Endodermal cell (in vitro differentiated cells): ENCODE measurements around the gene PIEZO2. TPM values are rescaled to one million over a fixed set of nuclear protein-coding genes. Genes with fewer than 3 reads are reported as not detected.

Experiments used
- DNase-seq: peaks from one replicate; pipeline ENCODE4 v3.0.0-alpha.2; 2017
- H3K27ac ChIP-seq: 2 replicates; pipeline ENCODE4 v1.5.1; 2013; ENCODE audit warnings: mild to moderate bottlenecking, low read depth, low read length, moderate library complexity
- H3K27me3 ChIP-seq: 2 replicates; pipeline ENCODE4 v1.6.1; 2013; ENCODE audit warnings: mild to moderate bottlenecking, low read length, moderate library complexity; ENCODE audit not compliant: insufficient read depth, control insufficient read depth, poor library complexity, severe bottlenecking
- H3K36me3 ChIP-seq: 2 replicates; pipeline ENCODE4 v1.7.0; 2013; ENCODE audit warnings: mild to moderate bottlenecking, low read length, moderate library complexity; ENCODE audit not compliant: control insufficient read depth, insufficient read depth
- H3K4me1 ChIP-seq: one replicate; pipeline ENCODE4 v1.7.0; 2013; ENCODE audit warnings: low read length; ENCODE audit not compliant: control insufficient read depth, insufficient read depth
- H3K4me3 ChIP-seq: 2 replicates; pipeline ENCODE4 v1.5.1; 2013; ENCODE audit warnings: mild to moderate bottlenecking, low read length, moderate library complexity
- H3K9ac ChIP-seq: 2 replicates; pipeline ENCODE4 v1.6.1; 2013; ENCODE audit warnings: mild to moderate bottlenecking, low read length, moderate library complexity; ENCODE audit not compliant: poor library complexity, severe bottlenecking; ENCODE audit errors: extremely low read depth
- H3K9me3 ChIP-seq: 2 replicates; pipeline ENCODE4 v1.6.1; 2013; ENCODE audit warnings: mild to moderate bottlenecking, low read length, moderate library complexity; ENCODE audit not compliant: control insufficient read depth
- H3K27ac Mint-ChIP-seq: 2 replicates; pipeline ENCODE4 v1.8.0; 2020; ENCODE audit warnings: mixed read lengths
- H3K27me3 Mint-ChIP-seq: 2 replicates; pipeline ENCODE4 v1.8.0; 2021; ENCODE audit warnings: mild to moderate bottlenecking, mixed read lengths; ENCODE audit not compliant: insufficient read depth
- H3K36me3 Mint-ChIP-seq: 2 replicates; pipeline ENCODE4 v1.8.0; 2020; ENCODE audit warnings: low read depth, mixed read lengths
- H3K4me1 Mint-ChIP-seq: 2 replicates; pipeline ENCODE4 v1.8.0; 2020; ENCODE audit warnings: mixed read lengths
- H3K4me3 Mint-ChIP-seq: 2 replicates; pipeline ENCODE4 v1.8.0; 2020; ENCODE audit warnings: mild to moderate bottlenecking, moderate library complexity, mixed read lengths
- H3K9me3 Mint-ChIP-seq: 2 replicates; pipeline ENCODE4 v1.8.0; 2020; ENCODE audit warnings: mild to moderate bottlenecking, mixed read lengths
- CTCF ChIP-seq: fragments of 200-600 bp; sonication (generic); conservative IDR thresholded peaks from 2 replicates; pipeline ENCODE4 v1.5.0; 2021; ENCODE audit warnings: antibody characterized with exemption, mild to moderate bottlenecking
- WGBS, 2 experiments: methylation state at CpG; one replicate each; pipeline versions ENCODE4 v1.1.5 to v1.1.7; 2013; ENCODE audit warnings: missing lambda C conversion rate in 2 of 2, mixed read lengths in 1 of 2; ENCODE audit not compliant: insufficient coverage in 1 of 2, insufficient read length in 1 of 2; 5-methylcytosine and 5-hydroxymethylcytosine counted together
- total RNA-seq, 2 donors: library from RNA; stranded (reverse); fragmentation: NEBNext Ultra II Directional in 1 of 2; extraction: Animal tissue kit (Norgen Biotek cat#: 25700) in 1 of 2; gene quantifications; 2 replicates in 1 of 2; 3 replicates in 1 of 2; pipeline ENCODE4 v1.2.1, GENCODE V29; 2021

The PIEZO2 gene
- total RNA-seq, 2 donors from 2014 or later, result 7.3 to 12.1 TPM

- Histone ChIP-seq H3K4me3 (no peak overlapping the region), H3K36me3 (no peaks in the 10 kb centered on the region), H3K27me3 (no peaks in the 10 kb centered on the region), H3K4me1 (no peaks in the 10 kb centered on the region), H3K27ac (no peak overlapping the region), H3K9ac (no peak overlapping the region), H3K9me3 (no peaks in the 10 kb centered on the region)
- Mint-ChIP-seq H3K36me3 (no peaks in the 10 kb centered on the region), H3K27ac (no peak overlapping the region), H3K4me3 (no peak overlapping the region), H3K4me1 (no peaks in the 10 kb centered on the region), H3K27me3 (no peaks in the 10 kb centered on the region), H3K9me3 (no peaks in the 10 kb centered on the region)
- TF ChIP-seq CTCF, result no peak
- no peak for DNase-seq
- WGBS, 2 experiments, result 97 to 100% methylated on average over 1 to 5 of the region's 5 CpGs
Observed at GRCh38 chr18:11119959-11120587, 29.3 kb downstream of the PIEZO2 start.

- H3K27me3 Mint-ChIP-seq, result no peaks in the 10 kb centered on the region
- no peak overlapping the region for H3K9ac ChIP-seq
Observed at GRCh38 chr18:11119550-11119949, 29.8 kb downstream of the PIEZO2 start.

GRCh38 chr18:11118051-11118766 is 31.2 kb downstream of the PIEZO2 start:
- Mint-ChIP-seq H3K36me3 (no peaks in the 10 kb centered on the region), H3K27me3 (no peaks in the 10 kb centered on the region), H3K4me3 (no peak overlapping the region), H3K27ac (no peak overlapping the region), H3K9me3 (no peaks in the 10 kb centered on the region), H3K4me1 (peaks cover 12% of the 10 kb centered on the region)
- Histone ChIP-seq H3K9ac (no peak overlapping the region), H3K27me3 (no peaks in the 10 kb centered on the region), H3K36me3 (no peaks in the 10 kb centered on the region), H3K4me3 (no peak overlapping the region), H3K9me3 (no peaks in the 10 kb centered on the region), H3K27ac (no peak overlapping the region), H3K4me1 (no peaks in the 10 kb centered on the region)
- DNase-seq, result no peak
- TF ChIP-seq CTCF, result no peak
- 98 to 100% methylated on average over 1 to 3 of the region's 3 CpGs for WGBS, 2 experiments

More at GRCh38 chr18:11119550-11119949, 29.8 kb downstream of the PIEZO2 start:
- H3K9me3 ChIP-seq, result no peaks in the 10 kb centered on the region
- no peaks in the 10 kb centered on the region for H3K36me3 Mint-ChIP-seq
- no peaks in the 10 kb centered on the region for H3K9me3 Mint-ChIP-seq
- H3K4me1 ChIP-seq, result no peaks in the 10 kb centered on the region
- no peak overlapping the region for H3K27ac Mint-ChIP-seq
- no peaks in the 10 kb centered on the region for H3K27me3 ChIP-seq
- 86 to 96% methylated on average over 1 to 3 of the region's 4 CpGs for WGBS, 2 experiments
- no peak overlapping the region for H3K4me3 Mint-ChIP-seq
- no peaks in the 10 kb centered on the region for H3K36me3 ChIP-seq
- DNase-seq, result no peak
- H3K27ac ChIP-seq, result no peak overlapping the region
- H3K4me1 Mint-ChIP-seq, result peaks cover 4% of the 10 kb centered on the region
- H3K4me3 ChIP-seq, result no peak overlapping the region
- no peak for TF ChIP-seq CTCF
